SJSA1 (cell line): ENCODE results near the gene NEK4. TPM values are rescaled to one million over a fixed set of nuclear protein-coding genes. Genes with fewer than 3 reads are reported as not detected.

Experiments used
- DNase-seq, 2 experiments: peaks; one replicate each; pipeline ENCODE4 v3.0.0-alpha.2; 2015 to 2020; ENCODE audit warnings: low spot score in 2 of 2, low read depth in 1 of 2
- H3K27ac ChIP-seq: fragments of 250-450 bp; sonication (Bioruptor Pico); 2 replicates; pipeline ENCODE4 v1.5.1; 2020; ENCODE audit warnings: mild to moderate bottlenecking, moderate library complexity
- H3K27me3 ChIP-seq: fragments of 250-450 bp; sonication (Bioruptor Pico); replicated peaks from 2 replicates; pipeline ENCODE4 v1.5.1; 2020; ENCODE audit warnings: mild to moderate bottlenecking, moderate library complexity
- H3K36me3 ChIP-seq: fragments of 250-450 bp; sonication (Bioruptor Pico); 2 replicates; pipeline ENCODE4 v1.5.1; 2020; ENCODE audit warnings: mild to moderate bottlenecking
- H3K4me1 ChIP-seq: fragments of 250-450 bp; sonication (Bioruptor Pico); replicated peaks from 2 replicates; pipeline ENCODE4 v1.6.1; 2021; ENCODE audit warnings: mild to moderate bottlenecking
- H3K4me3 ChIP-seq: fragments of 250-450 bp; sonication (Bioruptor Pico); 2 replicates; pipeline ENCODE4 v1.5.1; 2020; ENCODE audit warnings: mild to moderate bottlenecking
- H3K9me3 ChIP-seq: fragments of 250-450 bp; sonication (Bioruptor Pico); replicated peaks from 2 replicates; pipeline ENCODE4 v1.5.1; 2020; ENCODE audit warnings: mild to moderate bottlenecking
- total RNA-seq: library from RNA; depleted of rRNA; stranded (reverse); fragments of >200 nt; shearing (Covaris generic); gene quantifications from 2 replicates; pipeline ENCODE4 v1.2.3, GENCODE V29; 2014; rRNA removed

The NEK4 gene
- 8.3 and 12.6 TPM in 2 replicates for total RNA-seq

DNA sequence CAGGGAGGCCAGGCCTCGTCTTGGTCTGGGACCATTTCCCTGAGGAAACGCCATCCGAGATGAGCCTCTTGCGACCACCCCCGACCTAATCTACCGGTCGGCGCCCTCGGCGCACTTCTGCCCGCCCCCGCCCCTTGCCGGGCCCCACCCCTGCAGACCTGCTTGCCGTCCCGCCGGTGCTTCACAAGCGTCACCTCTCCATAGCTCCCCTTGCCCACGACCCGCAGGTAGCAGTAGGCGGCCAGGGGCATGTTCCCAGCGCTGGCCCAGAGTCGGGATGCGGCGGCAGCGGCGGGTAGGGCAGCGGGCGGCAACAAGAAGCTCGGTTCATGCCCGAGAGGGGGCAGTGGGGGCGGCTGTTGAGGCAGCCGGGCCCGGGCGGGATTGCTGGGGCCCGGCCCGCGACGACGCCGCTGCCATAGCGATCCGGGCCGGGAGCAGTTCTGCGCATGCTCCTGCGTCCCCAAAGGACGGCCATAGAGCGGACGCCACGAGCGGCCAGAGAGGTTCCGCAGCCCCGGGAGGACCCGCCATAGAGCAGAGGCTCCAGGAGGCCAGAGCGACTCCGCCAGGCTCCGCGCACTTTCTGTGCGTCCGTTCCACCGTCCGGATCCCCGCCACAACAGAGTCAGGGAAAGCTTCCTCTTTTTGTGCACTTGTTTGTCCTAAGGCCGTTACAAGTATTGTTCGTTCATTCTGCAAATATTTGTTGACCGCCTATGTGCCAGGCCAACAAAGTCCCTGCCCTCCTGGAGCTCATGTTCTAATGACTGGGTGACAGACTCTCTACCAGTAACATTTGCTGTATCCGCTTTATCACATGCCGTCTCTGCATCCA, at the start of gene NEK4:
Gene NEK4, minus strand, starts transcription at position 445 of the 838 bp plus-strand sequence. Its CDS starts 194 bp downstream, at position 251.
- peak within 1 kb of the TSS; percentile 22 for H3K27ac ChIP-seq
- H3K4me3 ChIP-seq: peak within 1 kb of the TSS; percentile 72
- H3K4me1 ChIP-seq: no peaks in the 10 kb centered on the region; the same call in 1 of the 2 replicates
- no peaks in the 10 kb centered on the region for H3K9me3 ChIP-seq
- peak; percentile 75 to 87 for DNase-seq
- H3K36me3 ChIP-seq: peaks cover 8% of the 10 kb centered on the region
- no peaks in the 10 kb centered on the region for H3K27me3 ChIP-seq

DNA sequence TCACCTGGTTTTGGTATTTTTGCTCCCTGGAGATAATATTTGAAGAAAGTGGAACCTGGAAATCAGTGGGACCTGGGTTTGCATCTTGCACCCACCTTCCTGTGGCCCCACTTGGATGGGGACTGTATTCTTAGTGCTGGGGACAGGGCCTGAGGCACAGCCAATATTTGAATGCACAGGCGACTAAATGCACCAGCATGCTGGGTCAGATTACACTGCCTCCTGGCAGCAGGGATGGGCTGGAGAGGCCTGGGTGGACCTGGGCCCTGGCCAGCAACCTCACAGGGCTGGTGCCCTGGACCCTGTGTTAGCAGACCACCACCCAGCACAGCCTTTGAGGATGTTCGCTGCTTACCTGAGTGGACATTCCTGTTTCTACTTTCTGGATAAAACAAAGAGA, 49.2 kb upstream of the NEK4 start:
- H3K4me3 ChIP-seq: no peak overlapping the region
- no peaks in the 10 kb centered on the region for H3K9me3 ChIP-seq
- no peak for DNase-seq
- no peak overlapping the region for H3K27ac ChIP-seq
- no peaks in the 10 kb centered on the region for H3K36me3 ChIP-seq
- no peaks in the 10 kb centered on the region for H3K27me3 ChIP-seq
- no peaks in the 10 kb centered on the region for H3K4me1 ChIP-seq

DNA sequence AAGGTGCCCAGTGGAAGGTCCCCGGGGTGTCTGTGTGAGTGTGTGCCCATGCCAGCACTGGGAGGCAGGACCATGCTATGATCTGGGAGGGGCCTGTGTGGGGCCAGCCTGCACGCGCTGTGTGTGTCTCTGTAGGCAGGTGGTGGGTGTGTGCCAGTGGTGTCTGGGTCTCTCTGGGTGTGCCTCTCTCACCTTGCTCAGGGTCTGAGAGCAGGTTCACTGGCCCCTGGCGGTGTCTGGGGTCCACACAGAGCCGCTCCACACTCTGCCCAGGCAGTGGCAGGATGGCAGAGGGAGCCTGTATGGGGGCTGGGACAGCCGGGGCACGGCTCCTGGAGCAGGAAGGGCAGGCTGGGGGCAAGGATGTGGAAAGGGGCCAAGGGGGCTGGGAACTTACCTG, 47.1 kb upstream of the NEK4 start:
- H3K27ac ChIP-seq: no peak overlapping the region

DNA sequence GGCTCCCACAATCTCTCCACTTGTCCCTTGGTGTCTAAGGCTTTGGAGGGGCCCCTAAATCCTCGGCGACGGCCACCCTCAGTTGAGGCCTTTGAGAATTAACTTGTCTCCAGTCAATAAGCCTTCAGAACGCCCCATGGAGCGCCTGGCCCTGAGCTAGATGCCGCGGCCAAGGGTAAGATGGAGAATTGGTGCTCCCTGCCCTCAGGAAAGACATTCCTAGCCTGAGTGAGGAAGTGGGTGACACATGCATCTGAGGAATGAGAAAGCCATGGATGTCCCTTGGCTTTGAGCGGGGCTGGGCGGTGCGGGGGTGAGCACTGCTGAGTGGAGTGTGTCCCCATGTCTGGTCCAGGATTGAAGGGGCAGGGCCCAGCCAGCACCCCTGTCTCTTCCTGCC, 46.5 kb upstream of the NEK4 start:
- H3K4me3 ChIP-seq: no peak overlapping the region
- no peak for DNase-seq
- no peaks in the 10 kb centered on the region for H3K4me1 ChIP-seq
- no peak overlapping the region for H3K27ac ChIP-seq
- H3K27me3 ChIP-seq: no peaks in the 10 kb centered on the region
- H3K36me3 ChIP-seq: no peaks in the 10 kb centered on the region
- no peaks in the 10 kb centered on the region for H3K9me3 ChIP-seq

More for the DNA sequence above, 47.1 kb upstream of the NEK4 start:
- H3K36me3 ChIP-seq: no peaks in the 10 kb centered on the region
- DNase-seq: no peak
- no peaks in the 10 kb centered on the region for H3K27me3 ChIP-seq
- no peaks in the 10 kb centered on the region for H3K9me3 ChIP-seq
- H3K4me3 ChIP-seq: no peak overlapping the region
- no peaks in the 10 kb centered on the region for H3K4me1 ChIP-seq

DNA sequence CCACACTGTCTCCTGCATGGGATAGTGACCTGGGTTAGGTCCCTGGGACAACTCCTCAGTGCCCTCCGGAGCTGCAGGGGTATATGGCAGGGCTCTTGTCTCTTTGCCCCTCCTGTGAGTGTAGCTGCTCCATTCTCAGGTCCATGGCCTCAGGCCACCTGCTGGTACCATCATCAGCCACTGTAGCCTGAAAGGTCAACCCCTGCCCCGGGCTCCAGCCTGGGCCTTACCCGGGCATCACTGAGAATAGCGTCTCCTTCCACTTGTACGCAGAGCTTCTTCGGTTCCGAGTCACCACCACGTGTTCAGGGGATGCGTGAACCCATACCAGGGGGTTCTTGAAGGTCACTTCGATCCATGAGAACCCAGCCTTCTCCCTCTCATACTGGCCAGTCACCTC, 45.9 kb upstream of the NEK4 start:
- H3K27ac ChIP-seq: no peak overlapping the region
- DNase-seq: no peak
- no peaks in the 10 kb centered on the region for H3K4me1 ChIP-seq
- no peaks in the 10 kb centered on the region for H3K27me3 ChIP-seq
- no peak overlapping the region for H3K4me3 ChIP-seq
- H3K9me3 ChIP-seq: no peaks in the 10 kb centered on the region
- H3K36me3 ChIP-seq: no peaks in the 10 kb centered on the region

DNA sequence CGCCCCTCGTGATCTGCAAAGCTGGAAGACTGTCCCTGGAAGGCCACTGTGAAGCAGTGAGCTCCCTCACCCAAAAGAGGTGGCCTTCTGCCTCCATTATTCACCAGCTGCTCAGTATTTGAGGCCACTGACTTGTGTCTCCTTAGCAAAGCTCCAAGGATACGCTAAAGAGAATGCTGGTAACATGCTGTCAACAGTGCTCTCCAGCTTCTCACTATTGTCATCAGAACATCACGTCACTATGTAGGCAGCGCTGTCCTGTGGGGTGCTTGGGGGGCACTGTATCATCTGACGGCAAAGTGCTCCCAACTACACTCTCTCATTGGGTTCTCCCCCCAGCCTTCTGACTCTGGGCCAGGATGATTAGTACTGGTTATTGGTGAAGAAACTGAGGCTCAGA, 45.5 kb upstream of the NEK4 start:
- Histone ChIP-seq H3K9me3 (no peaks in the 10 kb centered on the region), H3K27ac (no peak overlapping the region), H3K4me3 (no peak overlapping the region), H3K27me3 (no peaks in the 10 kb centered on the region), H3K36me3 (no peaks in the 10 kb centered on the region), H3K4me1 (no peaks in the 10 kb centered on the region)
- no peak for DNase-seq

DNA sequence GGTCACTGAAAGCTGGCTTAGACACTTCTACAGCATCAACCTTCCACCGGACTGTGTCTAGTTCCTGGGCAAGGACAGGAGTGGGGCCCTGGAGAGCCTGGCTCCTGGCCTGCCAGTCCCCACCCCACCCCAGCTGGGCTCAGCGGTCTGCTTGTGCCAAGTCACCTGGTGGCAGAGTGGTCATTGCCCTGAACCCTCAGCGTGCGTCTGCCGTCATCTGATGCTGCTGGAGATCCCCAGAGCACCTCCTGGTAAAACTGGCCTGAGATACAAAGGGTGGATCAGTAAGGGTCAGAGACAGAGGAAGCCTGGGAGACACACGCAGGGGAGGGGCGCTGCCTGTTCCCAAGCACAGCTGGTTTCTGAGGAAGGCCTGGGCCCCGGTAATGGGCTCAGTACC, 43.1 kb upstream of the NEK4 start:
- no peak overlapping the region for H3K4me3 ChIP-seq
- H3K4me1 ChIP-seq: no peaks in the 10 kb centered on the region
- H3K27me3 ChIP-seq: no peaks in the 10 kb centered on the region
- no peak for DNase-seq
- no peak overlapping the region for H3K27ac ChIP-seq
- no peaks in the 10 kb centered on the region for H3K36me3 ChIP-seq
- H3K9me3 ChIP-seq: no peaks in the 10 kb centered on the region

DNA sequence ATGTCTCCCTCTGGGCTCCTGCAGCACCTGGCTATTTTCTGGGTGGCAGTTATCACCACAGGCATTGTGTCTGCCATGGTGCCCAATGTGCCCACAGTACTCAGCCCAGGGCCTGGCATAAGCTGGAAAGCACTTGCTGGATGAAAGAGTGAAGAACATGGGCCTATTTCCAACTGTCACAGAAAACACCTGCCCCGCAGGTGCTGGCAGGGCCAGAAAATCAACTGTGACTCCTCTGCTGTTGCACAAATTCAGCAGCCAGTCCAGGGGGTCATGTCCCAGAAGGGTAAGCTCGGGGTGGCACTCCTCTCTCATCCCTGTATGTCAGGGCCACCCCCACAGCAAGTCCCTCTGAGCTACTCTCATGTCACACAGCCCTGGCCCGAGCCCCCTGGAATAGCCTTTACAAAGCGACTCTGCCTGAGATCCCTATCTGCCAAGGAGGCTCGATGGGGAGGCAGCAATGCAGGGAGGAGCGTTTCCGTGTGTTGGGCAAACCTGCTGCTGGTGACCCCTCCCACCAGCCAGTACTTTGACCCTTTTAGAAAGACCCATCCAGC, 40.8 kb upstream of the NEK4 start:
- H3K27me3 ChIP-seq: no peaks in the 10 kb centered on the region
- H3K9me3 ChIP-seq: no peaks in the 10 kb centered on the region
- no peak for DNase-seq
- no peaks in the 10 kb centered on the region for H3K36me3 ChIP-seq
- H3K4me1 ChIP-seq: no peaks in the 10 kb centered on the region
- H3K4me3 ChIP-seq: no peak overlapping the region
- no peak overlapping the region for H3K27ac ChIP-seq

DNA sequence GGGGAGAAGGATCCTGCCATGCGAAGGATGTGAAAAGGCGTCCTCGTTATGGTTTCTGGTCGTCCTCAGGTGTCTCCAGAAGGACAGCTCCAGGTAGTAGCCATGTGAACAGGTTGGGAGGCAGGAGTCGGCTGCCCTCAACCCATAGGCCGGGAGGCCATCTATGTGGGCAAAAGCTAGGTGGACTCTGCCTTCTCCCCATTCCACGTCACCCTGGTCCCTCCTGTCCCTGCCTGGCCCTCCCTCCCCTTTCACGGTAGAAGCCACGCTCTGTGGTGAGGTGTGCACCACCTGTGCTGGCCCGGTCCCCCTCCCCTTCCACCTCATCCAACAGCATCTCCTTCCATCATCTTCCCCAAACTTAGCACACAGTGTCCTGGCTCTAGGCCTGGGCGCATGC, 40.2 kb upstream of the NEK4 start:
- Histone ChIP-seq H3K36me3 (no peaks in the 10 kb centered on the region), H3K27ac (no peak overlapping the region), H3K9me3 (no peaks in the 10 kb centered on the region), H3K4me3 (no peak overlapping the region), H3K4me1 (no peaks in the 10 kb centered on the region), H3K27me3 (no peaks in the 10 kb centered on the region)
- DNase-seq: no peak

DNA sequence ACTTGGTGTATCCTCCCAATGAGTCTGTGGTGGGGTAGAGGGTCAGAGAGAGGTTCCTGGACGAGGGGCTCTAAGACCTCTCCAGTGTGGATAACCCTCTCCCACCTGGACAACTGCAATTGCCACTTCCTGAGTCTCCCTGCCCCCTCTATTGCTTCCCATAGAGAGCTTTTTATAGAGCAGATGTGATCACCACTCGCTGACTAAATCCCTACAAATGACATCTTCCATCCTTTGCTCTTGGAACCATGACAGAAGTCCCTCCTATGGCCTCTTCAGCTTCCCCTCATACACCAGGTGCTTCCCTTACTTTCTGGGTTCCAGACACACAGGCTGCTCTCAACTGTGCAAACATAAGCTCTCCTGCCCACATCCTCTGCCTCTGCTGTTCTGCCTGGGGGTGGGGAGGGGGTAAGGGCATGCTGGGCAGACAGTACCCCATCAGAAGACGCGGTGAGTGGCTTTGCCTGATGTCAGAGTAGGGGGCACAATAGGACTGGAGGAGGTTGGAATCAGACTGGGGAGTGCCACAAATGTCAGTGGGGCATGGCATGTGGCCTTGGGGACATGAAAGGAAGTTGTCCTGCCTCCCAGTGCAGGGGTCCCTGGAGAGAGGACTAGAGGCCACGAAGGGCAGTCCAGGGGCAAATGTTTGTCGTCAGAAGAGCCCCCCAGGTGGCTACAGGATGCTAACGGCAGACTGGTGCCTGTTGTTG, 39.1 kb upstream of the NEK4 start:
- no peak for DNase-seq
- Histone ChIP-seq H3K27ac (no peak overlapping the region), H3K27me3 (no peaks in the 10 kb centered on the region), H3K4me1 (no peaks in the 10 kb centered on the region), H3K4me3 (no peak overlapping the region), H3K9me3 (no peaks in the 10 kb centered on the region), H3K36me3 (no peaks in the 10 kb centered on the region)

DNA sequence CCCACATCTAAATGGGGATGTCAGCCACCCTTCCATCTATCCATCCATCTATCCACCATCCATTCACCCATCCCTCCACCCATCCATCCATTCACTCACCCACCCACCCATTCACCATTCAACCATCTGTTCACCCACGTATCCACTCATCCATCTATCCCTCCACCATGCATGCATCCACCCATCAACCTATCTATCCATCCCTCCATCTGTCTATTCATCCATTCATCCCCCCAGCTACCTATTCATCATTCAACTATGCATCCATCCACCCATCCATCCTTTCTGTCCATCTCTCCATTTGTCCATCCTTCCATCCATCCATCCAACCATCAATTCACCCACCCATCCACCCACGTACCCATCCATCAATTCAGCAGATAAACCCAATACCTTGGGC, 38.4 kb upstream of the NEK4 start:
- no peak overlapping the region for H3K4me3 ChIP-seq
- no peaks in the 10 kb centered on the region for H3K4me1 ChIP-seq

DNA sequence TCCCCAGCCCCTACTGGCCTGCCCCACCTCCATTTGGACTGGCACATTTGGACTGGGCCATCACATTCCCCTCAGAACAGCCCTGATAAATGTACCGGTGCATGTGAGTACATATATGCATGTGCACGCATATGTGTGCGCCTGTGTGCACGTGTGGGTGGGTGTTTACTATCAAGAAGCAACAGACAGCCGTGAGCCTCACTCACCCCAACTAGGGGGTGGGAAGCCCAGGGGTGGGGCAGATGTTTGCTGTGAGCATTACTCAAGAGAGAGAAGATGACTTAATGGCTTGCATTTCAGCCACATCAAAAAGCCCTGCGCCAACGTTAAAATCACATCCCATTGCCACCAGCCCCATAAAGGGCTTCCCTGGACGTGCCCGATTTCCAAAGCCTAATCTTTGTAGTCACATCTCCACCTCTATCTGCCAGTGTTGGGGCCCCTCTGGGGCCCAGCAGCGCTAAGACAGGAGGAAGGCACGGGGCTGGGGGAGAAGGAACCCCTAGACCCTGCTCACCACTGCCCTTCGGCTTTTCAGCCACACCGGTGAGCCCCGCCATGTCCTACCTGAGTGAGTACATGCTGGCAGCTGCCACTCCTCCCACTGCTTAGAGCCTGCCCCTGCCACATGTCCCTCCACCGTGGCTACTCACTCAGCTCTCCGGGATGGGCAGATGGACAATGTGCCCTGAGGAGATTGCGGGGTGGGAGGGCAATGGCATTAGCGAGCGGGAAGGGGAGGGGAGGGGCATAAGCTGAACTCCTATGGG, 34.7 kb upstream of the NEK4 start:
- no peaks in the 10 kb centered on the region for H3K27me3 ChIP-seq
- no peak overlapping the region for H3K27ac ChIP-seq
- no peak for DNase-seq
- H3K4me3 ChIP-seq: no peak overlapping the region
- no peaks in the 10 kb centered on the region for H3K9me3 ChIP-seq
- peaks cover 9% of the 10 kb centered on the region for H3K4me1 ChIP-seq
- no peaks in the 10 kb centered on the region for H3K36me3 ChIP-seq

More for the DNA sequence above, 38.4 kb upstream of the NEK4 start:
- Histone ChIP-seq H3K9me3 (no peaks in the 10 kb centered on the region), H3K36me3 (no peaks in the 10 kb centered on the region), H3K27me3 (no peaks in the 10 kb centered on the region), H3K27ac (no peak overlapping the region)
- no peak for DNase-seq

DNA sequence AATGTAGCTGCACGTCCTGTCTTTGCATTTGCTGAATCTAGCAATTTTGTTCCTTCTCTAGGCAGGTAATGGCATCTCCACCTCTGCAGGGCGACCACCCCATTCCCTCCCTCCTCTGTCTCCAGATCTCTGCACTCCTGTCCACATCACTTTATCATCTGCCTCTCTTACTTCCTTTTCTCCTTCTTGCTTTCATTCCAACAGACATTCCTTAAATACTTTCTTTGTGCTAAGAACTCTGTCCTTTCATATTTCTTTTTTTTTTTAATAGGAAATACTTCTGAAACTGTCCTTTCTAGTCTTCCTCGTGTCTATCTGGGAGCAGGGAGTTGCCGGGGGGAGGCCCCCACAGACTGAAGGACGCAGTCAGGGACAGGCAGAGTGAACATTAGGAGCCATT, 31.1 kb upstream of the NEK4 start:
- no peak overlapping the region for H3K4me3 ChIP-seq
- peaks cover 9% of the 10 kb centered on the region for H3K4me1 ChIP-seq
- H3K9me3 ChIP-seq: no peaks in the 10 kb centered on the region
- H3K27ac ChIP-seq: no peak overlapping the region
- peak in 1 of 2 experiments; percentile 7 for DNase-seq
- H3K27me3 ChIP-seq: no peaks in the 10 kb centered on the region
- no peaks in the 10 kb centered on the region for H3K36me3 ChIP-seq
